H9 (cell line): ENCODE data around the gene PARP1. TPM values are rescaled to one million over a fixed set of nuclear protein-coding genes. Genes with fewer than 3 reads are reported as not detected.

Experiments
- DNase-seq: peaks from one replicate; pipeline ENCODE4 v3.0.0-alpha.2; 2017
- H2AFZ ChIP-seq: one replicate; pipeline ENCODE4 v1.6.1; 2013; ENCODE audit warnings: mild to moderate bottlenecking, low read length, control low read depth, moderate library complexity
- H2AK5ac ChIP-seq: 2 replicates; pipeline ENCODE4 v1.6.1; 2013; ENCODE audit warnings: low read length, control low read depth, mixed read lengths; ENCODE audit not compliant: insufficient read length
- H2BK120ac ChIP-seq: one replicate; pipeline ENCODE4 v1.6.1; 2013; ENCODE audit warnings: low read depth, mild to moderate bottlenecking, low read length, control low read depth, inconsistent platforms; ENCODE audit not compliant: poor library complexity, severe bottlenecking
- H2BK12ac ChIP-seq: 2 replicates; pipeline ENCODE4 v1.6.1; 2013; ENCODE audit warnings: low read length, control low read depth, mixed read lengths, low read depth; ENCODE audit not compliant: insufficient read length
- H2BK15ac ChIP-seq: 2 replicates; pipeline ENCODE4 v1.6.1; 2013; ENCODE audit warnings: low read depth, low read length, control low read depth
- H2BK20ac ChIP-seq: one replicate; pipeline ENCODE4 v1.6.1; 2013; ENCODE audit warnings: low read depth, mild to moderate bottlenecking, low read length, control low read depth, inconsistent platforms; ENCODE audit not compliant: poor library complexity, severe bottlenecking
- H2BK5ac ChIP-seq: 2 replicates; pipeline ENCODE4 v1.6.1; 2013; ENCODE audit warnings: low read length, control low read depth, mixed read lengths; ENCODE audit not compliant: insufficient read length
- H3K14ac ChIP-seq: 2 replicates; pipeline ENCODE4 v1.6.1; 2013; ENCODE audit warnings: low read length, control low read depth; ENCODE audit not compliant: insufficient read depth
- H3K18ac ChIP-seq: 2 replicates; pipeline ENCODE4 v1.6.1; 2013; ENCODE audit warnings: low read depth, mild to moderate bottlenecking, mixed read lengths, low read length, control low read depth; ENCODE audit not compliant: insufficient read length
- H3K23ac ChIP-seq: 2 replicates; pipeline ENCODE4 v1.6.1; 2013; ENCODE audit warnings: low read length, control low read depth, mixed read lengths, low read depth; ENCODE audit not compliant: insufficient read length
- H3K23me2 ChIP-seq: 2 replicates; pipeline ENCODE4 v1.6.1; 2013; ENCODE audit warnings: low read depth, mild to moderate bottlenecking, mixed read lengths, low read length, control low read depth; ENCODE audit not compliant: insufficient read length, poor library complexity, severe bottlenecking
- H3K27ac ChIP-seq: 2 replicates; pipeline ENCODE4 v1.5.1; 2013; ENCODE audit warnings: low read length, control low read depth, mixed read lengths, low read depth; ENCODE audit not compliant: insufficient read length
- H3K27me3 ChIP-seq: 2 replicates; pipeline ENCODE4 v1.6.1; 2013; ENCODE audit warnings: low read length, control low read depth, inconsistent platforms; ENCODE audit not compliant: insufficient read depth
- H3K4ac ChIP-seq: 2 replicates; pipeline ENCODE4 v1.6.1; 2013; ENCODE audit warnings: low read depth, mild to moderate bottlenecking, control low read depth, inconsistent platforms, low read length, moderate library complexity
- H3K4me1 ChIP-seq: 2 replicates; pipeline ENCODE4 v1.6.1; 2013; ENCODE audit warnings: low read length, control low read depth, inconsistent platforms; ENCODE audit not compliant: insufficient read depth
- H3K4me2 ChIP-seq: 2 replicates; pipeline ENCODE4 v1.6.1; 2013; ENCODE audit warnings: low read length, control low read depth, mixed read lengths; ENCODE audit not compliant: insufficient read length, insufficient read depth
- H3K56ac ChIP-seq: 2 replicates; pipeline ENCODE4 v1.6.1; 2013; ENCODE audit warnings: low read depth, mild to moderate bottlenecking, mixed read lengths, low read length, control low read depth; ENCODE audit not compliant: insufficient read length
- H3K79me1 ChIP-seq: 2 replicates; pipeline ENCODE4 v1.6.1; 2013; ENCODE audit warnings: low read depth, mild to moderate bottlenecking, moderate library complexity, low read length, control low read depth, inconsistent platforms; ENCODE audit not compliant: insufficient read depth, poor library complexity, severe bottlenecking
- H3K79me2 ChIP-seq: 2 replicates; pipeline ENCODE4 v1.6.1; 2013; ENCODE audit warnings: low read length, control low read depth, inconsistent platforms; ENCODE audit not compliant: insufficient read depth
- H3K9ac ChIP-seq: 2 replicates; pipeline ENCODE4 v1.6.1; 2013; ENCODE audit warnings: low read length, control low read depth, mixed read lengths; ENCODE audit not compliant: insufficient read length; ENCODE audit errors: extremely low read depth
- H3K9me3 ChIP-seq: one replicate; pipeline ENCODE4 v1.6.1; 2013; ENCODE audit warnings: low read depth, low read length, inconsistent platforms; ENCODE audit not compliant: control insufficient read depth
- H3T11ph ChIP-seq: one replicate; pipeline ENCODE4 v1.6.1; 2013; ENCODE audit warnings: mild to moderate bottlenecking, low read length, control low read depth, inconsistent platforms
- H4K20me1 ChIP-seq: one replicate; pipeline ENCODE4 v1.6.1; 2013; ENCODE audit not compliant: control insufficient read depth, insufficient read length, insufficient read depth
- H4K5ac ChIP-seq: 2 replicates; pipeline ENCODE4 v1.6.1; 2013; ENCODE audit warnings: low read depth, mild to moderate bottlenecking, mixed read lengths, low read length, control low read depth; ENCODE audit not compliant: insufficient read length
- H4K8ac ChIP-seq: replicated peaks from 2 replicates; pipeline ENCODE4 v1.6.1; 2013; ENCODE audit warnings: low read length, control low read depth, mixed read lengths, low read depth; ENCODE audit not compliant: insufficient read length
- H4K91ac ChIP-seq: 2 replicates; pipeline ENCODE4 v1.6.1; 2013; ENCODE audit warnings: low read depth, mild to moderate bottlenecking, moderate library complexity, mixed read lengths, low read length, control low read depth; ENCODE audit not compliant: insufficient read length
- H3K27ac Mint-ChIP-seq, 3 experiments: 2 replicates in 2 of 3; 3 replicates in 1 of 3; pipeline ENCODE4 v1.8.0; 2020 to 2021; ENCODE audit warnings: mixed read lengths in 3 of 3, mild to moderate bottlenecking in 1 of 3, moderate library complexity in 1 of 3
- H3K27me3 Mint-ChIP-seq: 2 replicates; pipeline ENCODE4 v1.8.0; 2021; ENCODE audit warnings: low read depth, mild to moderate bottlenecking, moderate library complexity, mixed read lengths
- H3K36me3 Mint-ChIP-seq, 3 experiments: 2 replicates in 2 of 3; 3 replicates in 1 of 3; pipeline ENCODE4 v1.8.0; 2020 to 2021; ENCODE audit warnings: low read depth in 3 of 3, mixed read lengths in 3 of 3; ENCODE audit not compliant: insufficient read depth in 1 of 3
- H3K4me1 Mint-ChIP-seq, 2 experiments: 2 replicates each; pipeline ENCODE4 v1.8.0; 2020; ENCODE audit warnings: mixed read lengths in 2 of 2
- H3K4me3 Mint-ChIP-seq, 2 experiments: 2 replicates in 1 of 2; 3 replicates in 1 of 2; pipeline ENCODE4 v1.8.0; 2020 to 2021; ENCODE audit warnings: mild to moderate bottlenecking in 2 of 2, mixed read lengths in 2 of 2, moderate library complexity in 1 of 2
- H3K9me3 Mint-ChIP-seq, 2 experiments: 2 replicates in 1 of 2; 3 replicates in 1 of 2; pipeline ENCODE4 v1.8.0; 2020; ENCODE audit warnings: mild to moderate bottlenecking in 2 of 2, mixed read lengths in 2 of 2, moderate library complexity in 1 of 2
- WGBS: extraction: QIAGEN DNeasy Blood & Tissue Kit; methylation state at CpG from one replicate; pipeline ENCODE4 v1.1.7; 2013; ENCODE audit warnings: missing lambda C conversion rate, low lambda C conversion rate, mixed read lengths; ENCODE audit not compliant: insufficient read length; ENCODE audit errors: extremely low coverage; 5-methylcytosine and 5-hydroxymethylcytosine counted together
- total RNA-seq: library from RNA; stranded (reverse); gene quantifications from 2 replicates; pipeline ENCODE4 v1.2.1, GENCODE V29; 2021
- TF ChIP-seq, protein P1 (sequence below): fragments of 200-600 bp; sonication (generic); conservative IDR thresholded peaks from 3 replicates; pipeline ENCODE4 v1.8.0; 2021; ENCODE audit warnings: antibody characterized with exemption, mild to moderate bottlenecking

Gene PARP1
- total RNA-seq, 1 experiment from 2014 or later: 337 TPM

DNA sequence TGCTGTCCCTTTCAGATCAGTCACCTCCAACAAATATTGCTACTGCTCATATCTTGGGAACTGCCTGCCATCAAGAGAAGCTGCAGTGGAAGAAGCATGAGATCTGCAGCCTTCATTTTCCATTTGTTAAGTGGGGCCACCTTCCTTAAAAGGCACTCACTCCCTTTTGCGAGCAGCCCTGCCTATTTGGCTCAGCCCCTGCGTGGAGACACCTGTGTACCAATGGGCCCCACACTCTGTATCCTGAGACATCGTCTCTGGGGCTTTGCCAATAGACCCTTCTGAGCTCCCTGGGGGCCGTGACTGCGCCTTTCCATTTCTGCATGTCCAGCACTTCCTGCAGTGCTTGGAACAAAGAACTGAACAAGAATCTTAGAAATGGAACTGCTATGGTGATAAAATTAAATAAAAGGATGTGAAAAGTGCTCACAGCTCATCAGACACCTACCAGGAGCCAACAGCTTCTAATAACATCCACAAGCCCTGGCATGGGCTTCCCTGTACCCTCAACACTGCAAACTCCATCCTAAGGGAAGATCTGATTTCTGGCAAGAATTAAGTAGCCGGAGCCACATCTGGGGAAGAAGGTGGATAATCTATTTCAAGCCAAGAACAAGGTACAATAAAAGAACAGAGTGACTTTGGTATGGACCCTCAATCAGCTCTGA lies 36.7 kb downstream of the PARP1 start:
- Histone ChIP-seq H3K9me3 (no peaks in the 10 kb centered on the region), H2BK120ac (no peak overlapping the region), H2BK12ac (no peak overlapping the region), H3T11ph (no peak overlapping the region), H4K91ac (no peak overlapping the region), H3K27ac (no peak overlapping the region), H2AK5ac (no peak overlapping the region), H3K56ac (no peak overlapping the region), H4K8ac (no peak overlapping the region), H3K4me1 (no peaks in the 10 kb centered on the region), H2BK15ac (no peak overlapping the region), H3K23ac (no peak overlapping the region), H3K23me2 (no peaks in the 10 kb centered on the region), H2BK20ac (no peak overlapping the region), H4K5ac (no peak overlapping the region), H3K9ac (no peak overlapping the region), H3K18ac (no peak overlapping the region), H3K79me1 (peaks cover 2% of the 10 kb centered on the region), H3K4ac (no peak overlapping the region), H3K4me2 (no peak overlapping the region), H4K20me1 (no peaks in the 10 kb centered on the region), H3K79me2 (no peaks in the 10 kb centered on the region), H2BK5ac (no peak overlapping the region), H3K27me3 (no peaks in the 10 kb centered on the region), H3K14ac (no peak overlapping the region), H2AFZ (no peak overlapping the region)
- no CpG with 5 or more reads among the region's 6 CpGs for WGBS
- peak overlapping the region in 1 of 3 experiments; percentile 7; a peak in 1 of 7 replicates for H3K27ac Mint-ChIP-seq
- H3K36me3 Mint-ChIP-seq: peaks cover 58 to 100% (median 97%) of the 10 kb centered on the region in 3 experiments
- H3K4me1 Mint-ChIP-seq: no peaks in the 10 kb centered on the region
- TF ChIP-seq, protein P1, sequence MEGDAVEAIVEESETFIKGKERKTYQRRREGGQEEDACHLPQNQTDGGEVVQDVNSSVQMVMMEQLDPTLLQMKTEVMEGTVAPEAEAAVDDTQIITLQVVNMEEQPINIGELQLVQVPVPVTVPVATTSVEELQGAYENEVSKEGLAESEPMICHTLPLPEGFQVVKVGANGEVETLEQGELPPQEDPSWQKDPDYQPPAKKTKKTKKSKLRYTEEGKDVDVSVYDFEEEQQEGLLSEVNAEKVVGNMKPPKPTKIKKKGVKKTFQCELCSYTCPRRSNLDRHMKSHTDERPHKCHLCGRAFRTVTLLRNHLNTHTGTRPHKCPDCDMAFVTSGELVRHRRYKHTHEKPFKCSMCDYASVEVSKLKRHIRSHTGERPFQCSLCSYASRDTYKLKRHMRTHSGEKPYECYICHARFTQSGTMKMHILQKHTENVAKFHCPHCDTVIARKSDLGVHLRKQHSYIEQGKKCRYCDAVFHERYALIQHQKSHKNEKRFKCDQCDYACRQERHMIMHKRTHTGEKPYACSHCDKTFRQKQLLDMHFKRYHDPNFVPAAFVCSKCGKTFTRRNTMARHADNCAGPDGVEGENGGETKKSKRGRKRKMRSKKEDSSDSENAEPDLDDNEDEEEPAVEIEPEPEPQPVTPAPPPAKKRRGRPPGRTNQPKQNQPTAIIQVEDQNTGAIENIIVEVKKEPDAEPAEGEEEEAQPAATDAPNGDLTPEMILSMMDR: no peak
- no peak for DNase-seq
- no peaks in the 10 kb centered on the region for H3K9me3 Mint-ChIP-seq
- no peak overlapping the region for H3K4me3 Mint-ChIP-seq
- H3K27me3 Mint-ChIP-seq: no peaks in the 10 kb centered on the region
